HepG2 (cell line): Measurements from ENCODE around the gene LTB4R. TPM values are rescaled to one million over a fixed set of nuclear protein-coding genes. Genes with fewer than 3 reads are reported as not detected.
A peak's percentile ranks its signal among the peaks of the same experiment; 100 is the strongest.

ENCODE experiments used
- AGO1 ChIP-seq: fragments of 200-400 bp; formaldehyde crosslinking; IDR thresholded peaks from 2 replicates; pipeline ENCODE4 v1.6.1; 2017; ENCODE audit warnings: mild to moderate bottlenecking, low read depth, low read length, moderate library complexity; ENCODE audit not compliant: poor library complexity, severe bottlenecking
- ATF7 ChIP-seq, 2 experiments: fragments of 450-650 bp in 1 of 2; sonication (generic) in 1 of 2; formaldehyde crosslinking in 1 of 2; IDR thresholded peaks; 2 replicates each; pipeline versions ENCODE4 v1.4.0 to v1.6.1; 2016 to 2020; ENCODE audit warnings: antibody characterized with exemption in 1 of 2, mild to moderate bottlenecking in 1 of 2, missing genetic modification reagents in 1 of 2
- CREB1 ChIP-seq, 2 experiments: fragments of 450-650 bp in 1 of 2; IDR thresholded peaks; 2 replicates each; pipeline ENCODE4 v1.6.1; 2016 to 2017; ENCODE audit warnings: control low read depth in 1 of 2, mild to moderate bottlenecking in 1 of 2, missing compliant biosample characterization in 1 of 2, missing genetic modification characterization in 1 of 2
- DNMT3B ChIP-seq: conservative IDR thresholded peaks from 2 replicates; pipeline ENCODE4 v1.6.1; 2016; ENCODE audit warnings: missing biosample characterization, control low read depth
- HCFC1 ChIP-seq: fragments of 150-350 bp; IDR thresholded peaks from 2 replicates; pipeline ENCODE4 v1.6.1; 2014; ENCODE audit warnings: low read depth, low read length
- HIC2 ChIP-seq: sonication (generic); formaldehyde crosslinking; IDR thresholded peaks from 2 replicates; pipeline ENCODE4 v1.9.0; 2022; ENCODE audit warnings: low read depth, missing genetic modification reagents
- ISX ChIP-seq: sonication (generic); formaldehyde crosslinking; conservative IDR thresholded peaks from 2 replicates; pipeline ENCODE4 v1.5.0; 2020; ENCODE audit warnings: missing genetic modification reagents
- KMT2B ChIP-seq: IDR thresholded peaks from 2 replicates; pipeline ENCODE4 v1.6.1; 2016; ENCODE audit warnings: missing genetic modification reagents, missing compliant biosample characterization
- LRRFIP1 ChIP-seq: sonication (generic); formaldehyde crosslinking; conservative IDR thresholded peaks from 2 replicates; pipeline ENCODE4 v1.4.0; 2020; ENCODE audit warnings: missing genetic modification reagents
- SALL1 ChIP-seq: sonication (generic); formaldehyde crosslinking; IDR thresholded peaks from 2 replicates; pipeline ENCODE4 v1.8.0; 2022; ENCODE audit warnings: mild to moderate bottlenecking, missing genetic modification reagents
- SMAD1 ChIP-seq: sonication (generic); formaldehyde crosslinking; IDR thresholded peaks from 2 replicates; pipeline ENCODE4 v1.4.0; 2020; ENCODE audit warnings: missing genetic modification reagents, low read depth, mild to moderate bottlenecking, borderline replicate concordance
- TBP ChIP-seq: sonication (generic); formaldehyde crosslinking; IDR thresholded peaks from 2 replicates; pipeline ENCODE4 v1.5.0; 2020; ENCODE audit warnings: missing genetic modification reagents
- THYN1 ChIP-seq: sonication (generic); formaldehyde crosslinking; IDR thresholded peaks from 2 replicates; pipeline ENCODE4 v1.8.1; 2023; ENCODE audit warnings: low read depth, mild to moderate bottlenecking, moderate library complexity, missing genetic modification reagents, borderline replicate concordance
- ZNF260 ChIP-seq: sonication (generic); formaldehyde crosslinking; IDR thresholded peaks from 2 replicates; pipeline ENCODE4 v1.4.0; 2020; ENCODE audit warnings: missing genetic modification reagents, low read depth, mild to moderate bottlenecking, borderline replicate concordance
- ZNF543 ChIP-seq: sonication (generic); formaldehyde crosslinking; IDR thresholded peaks from 2 replicates; pipeline ENCODE4 v1.4.0; 2020; ENCODE audit warnings: mild to moderate bottlenecking, missing genetic modification reagents
- ZNF629 ChIP-seq: sonication (generic); formaldehyde crosslinking; conservative IDR thresholded peaks from 2 replicates; pipeline ENCODE4 v1.5.0; 2020; ENCODE audit warnings: missing genetic modification reagents
- ZZZ3 ChIP-seq: sonication (generic); formaldehyde crosslinking; IDR thresholded peaks from 2 replicates; pipeline ENCODE4 v1.4.0; 2020; ENCODE audit warnings: missing genetic modification reagents, mild to moderate bottlenecking, borderline replicate concordance
- polyA plus RNA-seq, 8 experiments: library from polyadenylated mRNA; depleted of rRNA in 3 of 8; stranded (reverse) in 7 of 8; unstranded in 1 of 8; fragments of >200 nt; fragmentation: Illumina TruSeq in 4 of 8; extraction: Trizol in 4 of 8; gene quantifications; 2 replicates each; pipeline versions ENCODE4 v1.2.1 to v1.2.3, GENCODE V29; 2011 to 2016; ENCODE audit warnings: low read depth in 4 of 8, missing spikeins in 1 of 8, mixed read lengths in 1 of 8; ENCODE audit not compliant: insufficient read depth in 1 of 8
- total RNA-seq, 5 experiments: library from RNA; depleted of rRNA; stranded (reverse); fragments of >200 nt; fragmentation: Illumina TruSeq; extraction: Trizol; gene quantifications; 2 replicates each; pipeline ENCODE4 v1.2.3, GENCODE V29; 2016; ENCODE audit warnings: low read depth in 1 of 5
- TF ChIP-seq, protein P1 (sequence below): sonication (generic); formaldehyde crosslinking; conservative IDR thresholded peaks from 2 replicates; pipeline ENCODE4 v1.4.0; 2020; ENCODE audit warnings: missing genetic modification reagents
- TF ChIP-seq, protein P2 (sequence below): sonication (generic); formaldehyde crosslinking; IDR thresholded peaks from 2 replicates; pipeline ENCODE4 v1.4.0; 2020; ENCODE audit warnings: missing genetic modification reagents, borderline replicate concordance

LTB4R gene
- total and polyA plus RNA-seq, 2 of the 13 experiments (the other 11 are each of a cell fraction or from before 2014, with no cell fraction given) = 3.2 to 8.2 TPM

DNA sequence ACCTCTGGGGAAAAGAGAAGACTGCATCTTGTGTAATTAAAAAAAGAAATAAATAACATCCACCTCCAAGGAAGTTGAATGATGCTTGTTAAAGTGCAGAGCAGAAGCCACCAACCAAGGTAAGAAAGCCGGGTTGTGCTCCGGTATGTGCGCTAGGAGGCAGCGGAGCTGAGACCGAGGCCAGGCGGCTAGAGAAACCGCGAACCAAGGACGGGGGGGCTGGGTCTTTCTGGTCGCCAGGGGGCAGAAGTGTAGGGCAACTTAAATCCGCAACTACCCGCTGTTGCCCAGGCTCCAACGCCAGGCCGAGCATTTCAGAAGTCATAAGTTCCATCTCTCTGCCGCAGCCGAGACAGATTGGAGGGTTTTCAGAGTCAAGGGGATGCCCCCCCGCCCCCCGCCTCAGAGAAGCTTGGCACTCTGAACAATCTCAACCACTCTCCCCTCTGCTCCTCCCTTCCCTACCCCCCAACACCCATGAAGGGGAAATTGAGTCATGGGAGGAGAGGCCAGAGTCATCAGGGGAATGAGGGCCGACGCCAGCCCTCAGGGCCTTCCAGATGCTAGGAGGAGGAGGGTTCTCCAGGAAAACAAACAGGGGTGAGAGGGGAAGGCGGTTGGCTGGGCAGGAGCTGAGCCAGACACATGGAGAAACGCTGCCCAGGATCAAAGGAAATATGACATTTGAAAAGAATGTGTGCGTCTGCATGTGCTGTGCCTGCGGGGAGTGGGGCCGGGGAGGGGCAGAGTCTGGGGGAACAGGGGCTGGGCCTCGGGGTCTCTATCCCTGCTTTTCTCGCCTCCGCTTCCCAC, 54.5 kb downstream of the LTB4R start (continued):
- TF ChIP-seq ZZZ3 (CRISPR knock-in tag) (peak; percentile 75; the same call in 1 of the 2 replicates), ZNF543 (peak; percentile 90; the same call in 1 of the 2 replicates), DNMT3B (CRISPR knock-in tag) (no peak), SALL1 (peak; percentile 95), ISX (CRISPR knock-in tag) (no peak), HIC2 (CRISPR knock-in tag) (peak; percentile 64; the same call in 1 of the 2 replicates), AGO1 (no peak), HCFC1 (0 out of 2 replicates have a peak, but pooled peaks have one; percentile 15), SMAD1 (peak; percentile 39), LRRFIP1 (no peak), CREB1 (IDR thresholded peaks at IDR 0.05) (no peak), CREB1 (CRISPR knock-in tag; IDR thresholded peaks at IDR 0.05) (no peak), ATF7 (IDR thresholded peaks at IDR 0.05) (no peak), ATF7 (CRISPR knock-in tag; IDR thresholded peaks at IDR 0.05) (no peak), THYN1 (CRISPR knock-in tag) (no peak), ZNF260 (CRISPR knock-in tag) (no peak), ZNF629 (CRISPR knock-in tag) (peak; percentile 36; the same call in 1 of the 2 replicates), TBP (CRISPR knock-in tag) (no peak), KMT2B (CRISPR knock-in tag) (no peak)
- TF ChIP-seq, protein P1, sequence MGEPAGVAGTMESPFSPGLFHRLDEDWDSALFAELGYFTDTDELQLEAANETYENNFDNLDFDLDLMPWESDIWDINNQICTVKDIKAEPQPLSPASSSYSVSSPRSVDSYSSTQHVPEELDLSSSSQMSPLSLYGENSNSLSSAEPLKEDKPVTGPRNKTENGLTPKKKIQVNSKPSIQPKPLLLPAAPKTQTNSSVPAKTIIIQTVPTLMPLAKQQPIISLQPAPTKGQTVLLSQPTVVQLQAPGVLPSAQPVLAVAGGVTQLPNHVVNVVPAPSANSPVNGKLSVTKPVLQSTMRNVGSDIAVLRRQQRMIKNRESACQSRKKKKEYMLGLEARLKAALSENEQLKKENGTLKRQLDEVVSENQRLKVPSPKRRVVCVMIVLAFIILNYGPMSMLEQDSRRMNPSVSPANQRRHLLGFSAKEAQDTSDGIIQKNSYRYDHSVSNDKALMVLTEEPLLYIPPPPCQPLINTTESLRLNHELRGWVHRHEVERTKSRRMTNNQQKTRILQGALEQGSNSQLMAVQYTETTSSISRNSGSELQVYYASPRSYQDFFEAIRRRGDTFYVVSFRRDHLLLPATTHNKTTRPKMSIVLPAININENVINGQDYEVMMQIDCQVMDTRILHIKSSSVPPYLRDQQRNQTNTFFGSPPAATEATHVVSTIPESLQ = no peak; the same call in 1 of the 2 replicates
- TF ChIP-seq, protein P2, sequence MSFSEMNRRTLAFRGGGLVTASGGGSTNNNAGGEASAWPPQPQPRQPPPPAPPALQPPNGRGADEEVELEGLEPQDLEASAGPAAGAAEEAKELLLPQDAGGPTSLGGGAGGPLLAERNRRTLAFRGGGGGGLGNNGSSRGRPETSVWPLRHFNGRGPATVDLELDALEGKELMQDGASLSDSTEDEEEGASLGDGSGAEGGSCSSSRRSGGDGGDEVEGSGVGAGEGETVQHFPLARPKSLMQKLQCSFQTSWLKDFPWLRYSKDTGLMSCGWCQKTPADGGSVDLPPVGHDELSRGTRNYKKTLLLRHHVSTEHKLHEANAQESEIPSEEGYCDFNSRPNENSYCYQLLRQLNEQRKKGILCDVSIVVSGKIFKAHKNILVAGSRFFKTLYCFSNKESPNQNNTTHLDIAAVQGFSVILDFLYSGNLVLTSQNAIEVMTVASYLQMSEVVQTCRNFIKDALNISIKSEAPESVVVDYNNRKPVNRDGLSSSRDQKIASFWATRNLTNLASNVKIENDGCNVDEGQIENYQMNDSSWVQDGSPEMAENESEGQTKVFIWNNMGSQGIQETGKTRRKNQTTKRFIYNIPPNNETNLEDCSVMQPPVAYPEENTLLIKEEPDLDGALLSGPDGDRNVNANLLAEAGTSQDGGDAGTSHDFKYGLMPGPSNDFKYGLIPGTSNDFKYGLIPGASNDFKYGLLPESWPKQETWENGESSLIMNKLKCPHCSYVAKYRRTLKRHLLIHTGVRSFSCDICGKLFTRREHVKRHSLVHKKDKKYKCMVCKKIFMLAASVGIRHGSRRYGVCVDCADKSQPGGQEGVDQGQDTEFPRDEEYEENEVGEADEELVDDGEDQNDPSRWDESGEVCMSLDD (CRISPR knock-in tag) = no peak; the same call in 1 of the 2 replicates
